Muscle layer of colon (tissue), 2 donors: ENCODE measurements around the gene UBTF.

Experiments used
- H3K27ac ChIP-seq: one replicate; pipeline ENCODE4 v1.7.0; 2013; ENCODE audit warnings: low read depth, mild to moderate bottlenecking, low read length, moderate library complexity
- H3K27me3 ChIP-seq, 2 donors: one replicate each; pipeline ENCODE4 v1.7.0; 2013; ENCODE audit warnings: low read length in 2 of 2, mild to moderate bottlenecking in 2 of 2; ENCODE audit not compliant: insufficient read depth in 2 of 2, control insufficient read depth in 1 of 2
- H3K36me3 ChIP-seq: one replicate; pipeline ENCODE4 v1.7.0; 2013; ENCODE audit warnings: mild to moderate bottlenecking, low read length; ENCODE audit not compliant: insufficient read depth
- H3K4me1 ChIP-seq: one replicate; pipeline ENCODE4 v1.7.0; 2013; ENCODE audit warnings: mild to moderate bottlenecking, low read length; ENCODE audit not compliant: insufficient read depth
- H3K4me3 ChIP-seq, 2 donors: one replicate each; pipeline ENCODE4 v1.7.0; 2013; ENCODE audit warnings: low read length in 2 of 2, low read depth in 1 of 2, mild to moderate bottlenecking in 1 of 2, moderate library complexity in 1 of 2
- H3K9ac ChIP-seq: one replicate; pipeline ENCODE4 v1.7.0; 2013; ENCODE audit warnings: low read length
- H3K9me3 ChIP-seq: one replicate; pipeline ENCODE4 v1.7.0; 2013; ENCODE audit warnings: mild to moderate bottlenecking, low read length
- donor health status: abdominal sarcoma.
- donor health status: Adenocarcinoma of cecum.

UBTF gene

GRCh38 chr17:44219616-44220212 lies at the start of gene UBTF:
Gene UBTF, minus strand, starts transcription at chr17:44219675. Its CDS starts 1,446 bp downstream, at chr17:44218229.
- Histone ChIP-seq H3K27me3 (no peaks in the 10 kb centered on the region), H3K4me3 (peak within 1 kb of the TSS; percentile 86 to 92), H3K9me3 (no peaks in the 10 kb centered on the region), H3K27ac (peak within 1 kb of the TSS; percentile 99), H3K36me3 (peaks cover 31% of the 10 kb centered on the region), H3K9ac (peak within 1 kb of the TSS; percentile 54), H3K4me1 (peaks cover 36% of the 10 kb centered on the region)

DNA sequence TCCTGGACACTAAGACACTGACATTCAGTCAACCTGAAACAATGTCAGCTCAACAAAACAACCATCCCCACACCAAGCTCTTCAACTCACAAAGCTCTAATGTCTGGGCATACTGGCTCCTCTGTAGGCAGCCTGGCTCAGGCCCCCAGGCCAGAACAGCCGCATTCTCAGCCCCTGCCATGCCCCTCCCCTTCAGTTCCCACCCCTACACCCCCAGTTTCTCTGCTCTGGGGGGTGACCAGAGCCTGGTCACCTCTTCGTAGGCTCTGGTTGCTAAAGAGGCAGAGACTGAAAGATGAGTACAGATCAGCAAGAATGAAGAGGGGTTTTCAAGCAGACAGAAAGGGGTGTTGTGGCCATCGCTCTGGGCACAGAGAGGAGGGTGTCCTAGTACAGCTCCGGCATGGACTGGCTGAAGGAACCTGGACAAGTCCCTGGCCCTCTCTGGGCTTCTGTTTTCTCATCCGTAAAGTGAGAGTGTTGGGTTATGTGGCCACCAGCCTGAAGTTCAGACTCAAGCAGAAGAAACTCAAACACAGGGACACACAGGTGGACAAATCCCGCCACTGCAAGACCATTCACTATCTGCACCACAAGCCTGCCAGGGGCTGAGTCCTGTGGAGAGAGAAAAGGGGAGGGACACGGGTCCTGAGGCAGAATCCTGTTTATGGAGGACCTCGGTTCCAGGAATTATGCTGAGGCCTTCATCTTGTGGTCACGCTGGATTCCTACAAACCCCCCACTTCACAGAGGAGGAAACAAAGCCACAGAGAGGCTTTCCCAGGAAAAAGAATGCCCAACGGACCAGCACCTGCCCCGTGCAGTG lies 49.4 kb upstream of the UBTF start:
- Histone ChIP-seq H3K36me3 (no peaks in the 10 kb centered on the region), H3K27me3 (peaks cover 0 to 7% of the 10 kb centered on the region in 2 donors), H3K4me3 (no peak overlapping the region), H3K27ac (no peak overlapping the region), H3K9ac (no peak overlapping the region), H3K4me1 (no peaks in the 10 kb centered on the region), H3K9me3 (no peaks in the 10 kb centered on the region)

DNA sequence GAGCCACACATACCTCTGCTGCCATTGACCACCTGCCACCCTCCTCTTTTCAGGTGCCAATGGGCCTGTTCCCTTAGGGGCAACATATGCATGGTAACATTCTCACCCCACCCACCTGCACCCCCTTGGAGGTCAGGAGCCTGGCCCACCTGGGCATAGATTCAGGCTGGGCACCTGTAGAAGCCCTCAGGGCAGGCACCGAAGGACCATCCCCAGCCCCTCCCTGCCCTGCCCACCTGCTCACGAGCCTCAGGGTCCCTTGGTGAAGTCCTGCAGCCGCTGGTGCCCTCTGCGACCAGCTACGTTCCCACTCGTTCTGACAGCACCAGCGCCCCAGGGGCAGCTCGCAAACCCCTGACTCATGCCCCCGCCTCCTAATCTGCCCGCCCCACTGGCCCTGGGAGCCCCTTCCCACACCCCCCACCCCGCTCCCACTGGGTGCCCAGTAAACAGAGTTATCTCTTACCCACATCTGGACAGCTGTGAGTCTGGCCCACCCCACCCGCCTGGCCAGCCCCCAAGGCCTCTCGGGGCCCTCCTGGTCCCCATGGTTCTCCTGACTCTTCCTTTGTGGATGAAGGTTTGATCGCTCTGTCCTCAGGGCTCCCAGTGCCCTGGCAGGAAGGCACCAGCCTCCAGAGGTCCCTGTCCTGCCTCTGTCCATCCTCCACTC lies 48.5 kb upstream of the UBTF start, which contains the start of gene SLC4A1:
SLC4A1 (minus strand) TSS at position 318 of the 673 bp plus-strand sequence. CDS start 5,269 bp downstream, outside the sequence.
- peaks cover 4 to 7% of the 10 kb centered on the region in 2 donors for H3K27me3 ChIP-seq
- no peak within 1 kb of the TSS for H3K4me3 ChIP-seq
- no peak within 1 kb of the TSS for H3K27ac ChIP-seq
- no peaks in the 10 kb centered on the region for H3K36me3 ChIP-seq
- no peaks in the 10 kb centered on the region for H3K9me3 ChIP-seq
- no peaks in the 10 kb centered on the region for H3K4me1 ChIP-seq
- H3K9ac ChIP-seq = no peak within 1 kb of the TSS

GRCh38 chr17:44267165-44267455 lies 47.6 kb upstream of the UBTF start:
- Histone ChIP-seq H3K4me3 (no peak overlapping the region), H3K9ac (no peak overlapping the region), H3K36me3 (no peaks in the 10 kb centered on the region), H3K9me3 (no peaks in the 10 kb centered on the region), H3K27ac (no peak overlapping the region), H3K4me1 (no peaks in the 10 kb centered on the region), H3K27me3 (peaks cover 5% of the 10 kb centered on the region in 2 donors)

- no peaks in the 10 kb centered on the region for H3K4me1 ChIP-seq
These were observed 47.1 kb upstream of the UBTF start for GRCh38 chr17:44266402-44267164.

DNA sequence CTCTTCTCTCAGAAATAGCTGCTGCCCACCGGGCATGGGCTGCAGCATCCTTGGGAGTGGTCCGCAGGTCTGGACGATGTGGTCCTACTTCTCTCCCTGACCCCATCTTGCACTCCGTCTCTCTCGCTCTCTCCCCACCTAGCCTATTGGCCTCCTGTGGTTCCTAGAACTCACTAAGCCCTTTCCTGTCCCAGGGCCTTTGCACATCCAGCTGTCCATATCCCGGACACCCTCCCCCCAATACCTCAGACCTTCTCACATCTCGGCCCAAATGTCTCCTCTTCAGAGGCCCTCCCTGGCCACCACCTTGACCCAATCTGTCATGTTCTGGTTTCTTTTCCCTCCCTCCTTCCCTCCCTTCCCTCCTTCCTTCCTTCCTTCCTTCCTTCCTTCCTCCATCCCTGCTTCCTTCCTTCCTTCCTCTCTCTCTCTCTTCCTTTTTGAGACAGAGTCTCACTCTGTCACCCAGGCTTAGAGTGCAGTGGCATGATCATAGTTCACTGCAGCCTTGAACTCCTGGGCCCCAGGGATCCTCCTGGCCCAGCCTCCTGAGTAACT lies 43.9 kb upstream of the UBTF start:
- H3K36me3 ChIP-seq = no peaks in the 10 kb centered on the region
- no peak overlapping the region for H3K9ac ChIP-seq
- H3K4me3 ChIP-seq = no peak overlapping the region
- no peaks in the 10 kb centered on the region for H3K9me3 ChIP-seq
- no peaks in the 10 kb centered on the region for H3K4me1 ChIP-seq
- H3K27me3 ChIP-seq = peaks cover 0 to 5% of the 10 kb centered on the region in 2 donors
- no peak overlapping the region for H3K27ac ChIP-seq

More at GRCh38 chr17:44266402-44267164, 47.1 kb upstream of the UBTF start:
- Histone ChIP-seq H3K36me3 (no peaks in the 10 kb centered on the region), H3K4me3 (no peak overlapping the region), H3K27me3 (peaks cover 0 to 5% of the 10 kb centered on the region in 2 donors), H3K9ac (no peak overlapping the region), H3K27ac (no peak overlapping the region), H3K9me3 (no peaks in the 10 kb centered on the region)

- Histone ChIP-seq H3K27ac (no peak overlapping the region), H3K4me3 (no peak overlapping the region), H3K27me3 (peaks cover 0 to 5% of the 10 kb centered on the region in 2 donors), H3K9me3 (no peaks in the 10 kb centered on the region), H3K36me3 (no peaks in the 10 kb centered on the region), H3K4me1 (no peaks in the 10 kb centered on the region), H3K9ac (no peak overlapping the region)
These were observed 43.3 kb upstream of the UBTF start for GRCh38 chr17:44262654-44263225.

DNA sequence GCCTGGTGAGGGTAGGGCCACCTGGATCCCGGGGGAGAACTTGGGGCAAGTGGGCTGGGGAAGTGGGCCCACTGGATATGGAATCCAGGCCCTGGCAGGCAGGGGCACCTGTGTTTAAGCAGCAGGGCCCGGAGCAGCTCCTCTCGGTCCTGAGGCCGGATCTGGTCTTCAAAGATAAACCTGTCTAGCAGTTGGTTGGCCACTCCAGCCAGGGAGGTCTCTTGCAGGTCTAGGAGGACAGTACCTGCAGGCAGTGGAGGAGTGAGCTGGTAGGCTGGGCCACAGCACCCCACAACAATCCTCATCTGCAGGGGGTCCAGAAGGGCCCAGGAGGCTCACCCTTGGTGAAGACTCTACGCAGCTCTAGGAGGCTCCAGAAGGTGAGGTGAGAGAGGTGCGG lies 40.8 kb upstream of the UBTF start:
- Histone ChIP-seq H3K9ac (no peak overlapping the region), H3K9me3 (no peaks in the 10 kb centered on the region), H3K36me3 (no peaks in the 10 kb centered on the region), H3K27ac (no peak overlapping the region), H3K4me3 (no peak overlapping the region), H3K4me1 (no peaks in the 10 kb centered on the region), H3K27me3 (peaks cover 0 to 5% of the 10 kb centered on the region in 2 donors)

DNA sequence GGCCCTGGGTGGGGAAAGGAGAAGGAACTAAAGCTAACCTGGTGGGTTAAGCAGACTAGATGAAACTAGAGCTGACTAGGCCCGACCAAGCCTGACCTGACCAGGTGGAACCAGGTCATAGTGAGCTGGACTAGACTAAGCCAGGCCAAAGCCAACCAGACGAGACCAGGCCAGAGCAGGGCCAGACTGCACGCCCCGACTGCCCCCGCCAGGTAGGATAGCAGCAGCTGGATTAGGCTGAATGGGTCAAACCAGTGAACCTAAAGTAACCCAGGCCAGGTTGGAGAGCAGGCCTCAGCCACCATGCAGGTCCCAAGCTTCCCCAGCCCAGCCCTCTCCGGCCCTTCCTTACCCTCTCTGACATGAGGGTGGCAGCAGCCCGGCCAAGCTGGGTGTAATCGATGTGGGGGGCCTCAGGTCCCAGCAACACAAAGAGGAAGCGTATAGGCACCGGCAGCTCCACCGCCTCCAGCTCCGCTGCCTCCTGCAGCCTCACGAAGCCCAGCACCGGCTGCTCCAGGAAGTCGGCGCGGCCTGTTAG lies 39.4 kb upstream of the UBTF start:
- Histone ChIP-seq H3K4me3 (no peak overlapping the region), H3K9ac (no peak overlapping the region), H3K9me3 (no peaks in the 10 kb centered on the region), H3K27me3 (peaks cover 0 to 5% of the 10 kb centered on the region in 2 donors), H3K27ac (no peak overlapping the region), H3K4me1 (no peaks in the 10 kb centered on the region), H3K36me3 (no peaks in the 10 kb centered on the region)

- H3K36me3 ChIP-seq = no peaks in the 10 kb centered on the region
- H3K4me1 ChIP-seq = no peaks in the 10 kb centered on the region
- no peak overlapping the region for H3K4me3 ChIP-seq
- H3K9me3 ChIP-seq = no peaks in the 10 kb centered on the region
- no peak overlapping the region for H3K9ac ChIP-seq
- H3K27ac ChIP-seq = no peak overlapping the region
- peaks cover 0 to 2% of the 10 kb centered on the region in 2 donors for H3K27me3 ChIP-seq
These were observed 38.6 kb upstream of the UBTF start for GRCh38 chr17:44257815-44258760.
